HepG2 (cell line): ENCODE measurements around the gene TENM3. TPM values are rescaled to one million over a fixed set of nuclear protein-coding genes. Genes with fewer than 3 reads are reported as not detected.

Source experiments
- ATAC-seq: fragments of 200-7000 bp; cut with Tn5 transposase; 3 replicates; pipeline ENCODE4 v1.9.1; 2020; ENCODE audit warnings: mild to moderate bottlenecking, moderate library complexity
- BruUV-seq: library from RNA; stranded (reverse); fragments of 400-500 nt; replicated peaks from 2 replicates; lab custom pipeline; 2021; lab: Mats Ljungman, UMichigan
- CTCF ChIA-PET: fragments of 300-600 bp; formaldehyde crosslinking; extraction: SDS; loops from one replicate; lab custom pipeline; 2021; ENCODE audit warnings: low total read pairs, inconsistent platforms, low intra/inter-chr PET ratio; lab: Yijun Ruan, JAX
- POLR2A ChIA-PET: fragments of 350-600 bp; sonication (Branson Sonifier 250); formaldehyde crosslinking; loops from one replicate; lab custom pipeline; 2020; ENCODE audit warnings: antibody characterized with exemption, inconsistent platforms; lab: Yijun Ruan, JAX
- DNase-seq: peaks from one replicate; pipeline ENCODE4 v3.0.0-alpha.2; 2015; ENCODE audit warnings: low spot score
- FAIRE-seq: peaks from 3 replicates; lab custom pipeline; 2011; peaks lifted over from hg19 to GRCh38; lab: Jason Lieb, UNC
- H2AFZ ChIP-seq: one replicate; pipeline ENCODE4 v1.6.1; 2011; ENCODE audit warnings: low read length, inconsistent platforms
- H3K27ac ChIP-seq: fragments of 300-600 bp; 3 replicates; pipeline ENCODE4 v1.8.0; 2011; ENCODE audit warnings: mixed run types, mild to moderate bottlenecking, mixed read lengths, low read length, inconsistent platforms; ENCODE audit not compliant: insufficient read depth; ENCODE audit errors: extremely low read length
- H3K27me3 ChIP-seq, 2 experiments: fragments of 200-600 bp in 1 of 2; 2 replicates in 1 of 2; 3 replicates in 1 of 2; pipeline versions ENCODE4 v1.6.0 to v1.8.0; 2011; ENCODE audit warnings: low read length in 2 of 2, mild to moderate bottlenecking in 2 of 2, moderate library complexity in 2 of 2, inconsistent platforms in 1 of 2; ENCODE audit not compliant: insufficient read depth in 2 of 2, control insufficient read depth in 1 of 2
- H3K36me3 ChIP-seq, 2 experiments: fragments of 200-600 bp in 1 of 2; replicated peaks in 1 of 2; 2 replicates in 1 of 2; 3 replicates in 1 of 2; pipeline versions ENCODE4 v1.5.1 to v1.8.0; 2011; ENCODE audit warnings: low read length in 2 of 2, inconsistent platforms in 1 of 2; ENCODE audit not compliant: insufficient read depth in 2 of 2, control insufficient read depth in 1 of 2
- H3K4me1 ChIP-seq: 2 replicates; pipeline ENCODE4 v1.5.1; 2012; ENCODE audit warnings: low read length, inconsistent platforms; ENCODE audit not compliant: insufficient read depth
- H3K4me2 ChIP-seq: 2 replicates; pipeline ENCODE4 v1.6.0; 2011; ENCODE audit warnings: low read depth, low read length, inconsistent platforms
- H3K4me3 ChIP-seq, 3 experiments: fragments of 200-600 bp in 1 of 3; sonication (generic), shearing (Covaris generic) in 1 of 3; replicated peaks in 1 of 3; 2 replicates each; pipeline ENCODE4 v1.5.1; 2011 to 2016; ENCODE audit warnings: low read length in 3 of 3, inconsistent platforms in 2 of 3, low read depth in 2 of 3, mild to moderate bottlenecking in 2 of 3, control low read depth in 1 of 3, mixed read lengths in 1 of 3; ENCODE audit not compliant: insufficient read depth in 1 of 3
- H3K79me2 ChIP-seq: one replicate; pipeline ENCODE4 v1.6.1; 2011; ENCODE audit warnings: low read length, inconsistent platforms; ENCODE audit not compliant: insufficient read depth
- H3K9ac ChIP-seq: 2 replicates; pipeline ENCODE4 v1.6.0; 2011; ENCODE audit warnings: mild to moderate bottlenecking, low read depth, low read length, inconsistent platforms; ENCODE audit not compliant: insufficient read depth
- H3K9me3 ChIP-seq: 2 replicates; pipeline ENCODE4 v1.5.1; 2012; ENCODE audit warnings: mild to moderate bottlenecking, low read length
- H4K20me1 ChIP-seq: 2 replicates; pipeline ENCODE4 v1.6.0; 2011; ENCODE audit warnings: inconsistent platforms, mild to moderate bottlenecking, low read length, moderate library complexity; ENCODE audit not compliant: insufficient read depth
- ELF1 ChIP-seq: sonication (generic); formaldehyde crosslinking; IDR thresholded peaks from 2 replicates; pipeline ENCODE4 v1.4.0; 2020; ENCODE audit warnings: missing genetic modification reagents
- HOXA9 ChIP-seq: sonication (generic); formaldehyde crosslinking; IDR thresholded peaks from 2 replicates; pipeline ENCODE4 v1.8.1; 2022; ENCODE audit warnings: missing genetic modification reagents, mild to moderate bottlenecking, moderate library complexity, borderline replicate concordance
- MAX ChIP-seq: IDR thresholded peaks from 2 replicates; pipeline ENCODE4 v1.6.1; 2012; ENCODE audit warnings: inconsistent platforms
- MEIS1 ChIP-seq: sonication (generic); formaldehyde crosslinking; IDR thresholded peaks from 2 replicates; pipeline ENCODE4 v1.9.0; 2021; ENCODE audit warnings: mild to moderate bottlenecking, missing genetic modification reagents, moderate library complexity, borderline replicate concordance
- MTA3 ChIP-seq: sonication (generic); formaldehyde crosslinking; IDR thresholded peaks from 2 replicates; pipeline ENCODE4 v1.4.0; 2020; ENCODE audit warnings: missing genetic modification reagents
- PCBP1 ChIP-seq: fragments of 200-400 bp; formaldehyde crosslinking; IDR thresholded peaks from 2 replicates; pipeline ENCODE4 v1.6.1; 2017; ENCODE audit warnings: mild to moderate bottlenecking, low read depth, low read length, borderline replicate concordance
- PHF21A ChIP-seq: sonication (generic); formaldehyde crosslinking; IDR thresholded peaks from 2 replicates; pipeline ENCODE4 v1.5.0; 2020; ENCODE audit warnings: mild to moderate bottlenecking, missing genetic modification reagents
- SIX4 ChIP-seq: sonication (generic); formaldehyde crosslinking; IDR thresholded peaks from 2 replicates; pipeline ENCODE4 v1.4.0; 2020; ENCODE audit warnings: missing genetic modification reagents
- TGIF2 ChIP-seq: IDR thresholded peaks from 2 replicates; pipeline ENCODE4 v1.6.1; 2016; ENCODE audit warnings: control low read depth, missing compliant biosample characterization
- ZNF557 ChIP-seq: sonication (generic); formaldehyde crosslinking; IDR thresholded peaks from 2 replicates; pipeline ENCODE4 v1.4.0; 2020; ENCODE audit warnings: missing genetic modification reagents
- ZNF720 ChIP-seq: sonication (generic); formaldehyde crosslinking; IDR thresholded peaks from 2 replicates; pipeline ENCODE4 v1.4.0; 2020; ENCODE audit warnings: missing genetic modification reagents
- ZNF768 ChIP-seq: sonication (generic); formaldehyde crosslinking; IDR thresholded peaks from 2 replicates; pipeline ENCODE4 v1.4.0; 2020; ENCODE audit warnings: missing genetic modification reagents
- ZNF775 ChIP-seq: sonication (generic); formaldehyde crosslinking; IDR thresholded peaks from 2 replicates; pipeline ENCODE4 v1.4.0; 2020; ENCODE audit warnings: missing genetic modification reagents, mild to moderate bottlenecking, moderate library complexity, borderline replicate concordance
- ZNF878 ChIP-seq: sonication (generic); formaldehyde crosslinking; IDR thresholded peaks from 2 replicates; pipeline ENCODE4 v1.8.1; 2023; ENCODE audit warnings: mild to moderate bottlenecking, missing genetic modification reagents, moderate library complexity
- ZSCAN5A ChIP-seq: sonication (generic); formaldehyde crosslinking; IDR thresholded peaks from 2 replicates; pipeline ENCODE4 v1.8.0; 2022; ENCODE audit warnings: mild to moderate bottlenecking, missing genetic modification reagents, borderline replicate concordance
- WGBS: methylation state at CpG from one replicate; pipeline ENCODE4 v1.1.6; 2017; ENCODE audit warnings: low lambda C conversion rate; 5-methylcytosine and 5-hydroxymethylcytosine counted together
- in situ Hi-C: cut with HindIII; loops from 2 replicates; pipeline ENCODE4 v1.10.0; 2017; ENCODE audit warnings: low pct_unique_long_range_greater_than_20kb; ENCODE audit not compliant: extremely low pct_ligation_motif_present
- intact Hi-C: fragments of 100-400 bp; cut with micrococcal nuclease; formaldehyde crosslinking; loops from one replicate; pipeline ENCODE4 v1.10.0; 2022; ENCODE audit not compliant: unreplicated experiment
- polyA plus RNA-seq, 8 experiments: library from polyadenylated mRNA; depleted of rRNA in 3 of 8; stranded (reverse) in 7 of 8; unstranded in 1 of 8; fragments of >200 nt; fragmentation: Illumina TruSeq in 4 of 8; extraction: Trizol in 4 of 8; gene quantifications; 2 replicates each; pipeline versions ENCODE4 v1.2.1 to v1.2.3, GENCODE V29; 2011 to 2016; ENCODE audit warnings: low read depth in 4 of 8, missing spikeins in 1 of 8, mixed read lengths in 1 of 8; ENCODE audit not compliant: insufficient read depth in 1 of 8
- total RNA-seq, 5 experiments: library from RNA; depleted of rRNA; stranded (reverse); fragments of >200 nt; fragmentation: Illumina TruSeq; extraction: Trizol; gene quantifications; 2 replicates each; pipeline ENCODE4 v1.2.3, GENCODE V29; 2016; ENCODE audit warnings: low read depth in 1 of 5
- TF ChIP-seq, protein P1 (sequence below): sonication (generic); formaldehyde crosslinking; IDR thresholded peaks from 2 replicates; pipeline ENCODE4 v1.5.0; 2020; ENCODE audit warnings: mild to moderate bottlenecking, missing genetic modification reagents, moderate library complexity
- TF ChIP-seq, protein P2 (sequence below), 2 experiments: IDR thresholded peaks; 2 replicates each; pipeline ENCODE4 v1.6.1; 2011 to 2012; ENCODE audit warnings: low read length in 2 of 2, borderline replicate concordance in 1 of 2, low read depth in 1 of 2, mild to moderate bottlenecking in 1 of 2, moderate library complexity in 1 of 2

The TENM3 gene
- total and polyA plus RNA-seq, 2 of the 13 experiments (the other 11 are each of a cell fraction or from before 2014, with no cell fraction given) = 0.04 TPM; not detected in 1

- WGBS = 40% methylated on average over 4 of the region's 4 CpGs
- in situ Hi-C loops = no loop called here
- FAIRE-seq = no peak
These were observed 373.3 kb downstream of the TENM3 start for GRCh38 chr4:182616476-182616875.

More at GRCh38 chr4:182616476-182616875, 373.3 kb downstream of the TENM3 start:
- no peak overlapping the region for H3K4me2 ChIP-seq
- BruUV-seq = no TSS peak
- ChIA-PET POLR2A (no interaction called here), CTCF (no interaction called here)
- H2AFZ ChIP-seq = no peak overlapping the region
- ATAC-seq = no peak
- H3K36me3 ChIP-seq = no peaks in the 10 kb centered on the region
- intact Hi-C loops = no loop called here
- no peak for DNase-seq
- H4K20me1 ChIP-seq = no peaks in the 10 kb centered on the region
- H3K9ac ChIP-seq = no peak overlapping the region
- H3K27ac ChIP-seq = no peak overlapping the region
- peaks cover 22% of the 10 kb centered on the region for H3K4me1 ChIP-seq
- H3K4me3 ChIP-seq = no peak overlapping the region
- no peaks in the 10 kb centered on the region for H3K9me3 ChIP-seq
- H3K79me2 ChIP-seq = no peaks in the 10 kb centered on the region
- TF ChIP-seq TGIF2 (CRISPR knock-in tag) (no peak), ZNF768 (CRISPR knock-in tag) (no peak), ZSCAN5A (CRISPR knock-in tag) (no peak), ZNF775 (CRISPR knock-in tag) (no peak), SIX4 (no peak), ELF1 (CRISPR knock-in tag) (no peak), ZNF557 (CRISPR knock-in tag) (no peak), ZNF878 (CRISPR knock-in tag) (no peak), HOXA9 (no peak), MTA3 (CRISPR knock-in tag) (no peak), PHF21A (CRISPR knock-in tag) (no peak), MEIS1 (CRISPR knock-in tag) (no peak), MAX (no peak), PCBP1 (no peak), ZNF720 (CRISPR knock-in tag) (no peak)
- TF ChIP-seq, protein P1, sequence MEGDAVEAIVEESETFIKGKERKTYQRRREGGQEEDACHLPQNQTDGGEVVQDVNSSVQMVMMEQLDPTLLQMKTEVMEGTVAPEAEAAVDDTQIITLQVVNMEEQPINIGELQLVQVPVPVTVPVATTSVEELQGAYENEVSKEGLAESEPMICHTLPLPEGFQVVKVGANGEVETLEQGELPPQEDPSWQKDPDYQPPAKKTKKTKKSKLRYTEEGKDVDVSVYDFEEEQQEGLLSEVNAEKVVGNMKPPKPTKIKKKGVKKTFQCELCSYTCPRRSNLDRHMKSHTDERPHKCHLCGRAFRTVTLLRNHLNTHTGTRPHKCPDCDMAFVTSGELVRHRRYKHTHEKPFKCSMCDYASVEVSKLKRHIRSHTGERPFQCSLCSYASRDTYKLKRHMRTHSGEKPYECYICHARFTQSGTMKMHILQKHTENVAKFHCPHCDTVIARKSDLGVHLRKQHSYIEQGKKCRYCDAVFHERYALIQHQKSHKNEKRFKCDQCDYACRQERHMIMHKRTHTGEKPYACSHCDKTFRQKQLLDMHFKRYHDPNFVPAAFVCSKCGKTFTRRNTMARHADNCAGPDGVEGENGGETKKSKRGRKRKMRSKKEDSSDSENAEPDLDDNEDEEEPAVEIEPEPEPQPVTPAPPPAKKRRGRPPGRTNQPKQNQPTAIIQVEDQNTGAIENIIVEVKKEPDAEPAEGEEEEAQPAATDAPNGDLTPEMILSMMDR = no peak
- TF ChIP-seq, protein P2, sequence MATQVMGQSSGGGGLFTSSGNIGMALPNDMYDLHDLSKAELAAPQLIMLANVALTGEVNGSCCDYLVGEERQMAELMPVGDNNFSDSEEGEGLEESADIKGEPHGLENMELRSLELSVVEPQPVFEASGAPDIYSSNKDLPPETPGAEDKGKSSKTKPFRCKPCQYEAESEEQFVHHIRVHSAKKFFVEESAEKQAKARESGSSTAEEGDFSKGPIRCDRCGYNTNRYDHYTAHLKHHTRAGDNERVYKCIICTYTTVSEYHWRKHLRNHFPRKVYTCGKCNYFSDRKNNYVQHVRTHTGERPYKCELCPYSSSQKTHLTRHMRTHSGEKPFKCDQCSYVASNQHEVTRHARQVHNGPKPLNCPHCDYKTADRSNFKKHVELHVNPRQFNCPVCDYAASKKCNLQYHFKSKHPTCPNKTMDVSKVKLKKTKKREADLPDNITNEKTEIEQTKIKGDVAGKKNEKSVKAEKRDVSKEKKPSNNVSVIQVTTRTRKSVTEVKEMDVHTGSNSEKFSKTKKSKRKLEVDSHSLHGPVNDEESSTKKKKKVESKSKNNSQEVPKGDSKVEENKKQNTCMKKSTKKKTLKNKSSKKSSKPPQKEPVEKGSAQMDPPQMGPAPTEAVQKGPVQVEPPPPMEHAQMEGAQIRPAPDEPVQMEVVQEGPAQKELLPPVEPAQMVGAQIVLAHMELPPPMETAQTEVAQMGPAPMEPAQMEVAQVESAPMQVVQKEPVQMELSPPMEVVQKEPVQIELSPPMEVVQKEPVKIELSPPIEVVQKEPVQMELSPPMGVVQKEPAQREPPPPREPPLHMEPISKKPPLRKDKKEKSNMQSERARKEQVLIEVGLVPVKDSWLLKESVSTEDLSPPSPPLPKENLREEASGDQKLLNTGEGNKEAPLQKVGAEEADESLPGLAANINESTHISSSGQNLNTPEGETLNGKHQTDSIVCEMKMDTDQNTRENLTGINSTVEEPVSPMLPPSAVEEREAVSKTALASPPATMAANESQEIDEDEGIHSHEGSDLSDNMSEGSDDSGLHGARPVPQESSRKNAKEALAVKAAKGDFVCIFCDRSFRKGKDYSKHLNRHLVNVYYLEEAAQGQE (IDR thresholded peaks at IDR 0.05; ENCODE audit: borderline replicate concordance in 1 of 2, low read depth in 1 of 2, low read length in 2 of 2) = no peak
- no peaks in the 10 kb centered on the region for H3K27me3 ChIP-seq
